Measurements from ENCODE around the gene MRTO4.
"Not testable (repeated sequence)": the region's sequence is repeated elsewhere in the genome, so short reads cannot be mapped to it uniquely, and the experiment has no call there.

MRTO4 gene

DNA sequence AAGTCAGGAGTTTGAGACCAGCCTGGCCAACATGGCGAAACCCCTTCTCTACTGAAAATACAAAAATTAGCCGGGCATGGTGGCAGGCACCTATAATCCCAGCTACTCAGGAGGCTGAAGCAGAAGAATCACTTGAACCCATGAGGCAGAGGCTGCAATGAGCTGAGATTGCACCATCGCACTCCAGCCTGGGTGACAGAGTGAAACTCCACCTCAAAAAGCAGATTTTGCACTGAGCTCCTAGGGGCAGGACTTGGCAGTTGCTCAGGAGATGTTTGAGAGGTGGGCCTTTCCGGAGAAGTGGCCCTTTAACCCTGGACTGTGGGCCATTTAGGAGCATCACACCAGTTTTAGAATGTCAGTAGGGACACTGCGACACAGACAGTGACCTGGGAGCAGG lies 4.7 kb downstream of the MRTO4 start:
- not testable (repeated sequence) for H3K4me3 ChIP-seq (ENCODE audit: low read length in 2 of 2); H3K9me3 ChIP-seq (ENCODE audit: control insufficient read depth in 2 of 2, low read length in 2 of 2); H3K27ac ChIP-seq (ENCODE audit: low read length); H3K27me3 ChIP-seq (ENCODE audit: control insufficient read depth in 1 of 2, insufficient read depth in 2 of 2, low read length in 2 of 2); H3K9ac ChIP-seq (ENCODE audit: low read length in 2 of 2)
- Histone ChIP-seq H3K36me3 (ENCODE audit: control insufficient read depth in 2 of 2, insufficient read depth in 2 of 2, low read length in 2 of 2) (peaks cover 19 to 29% of the 10 kb centered on the region in 2 donors), H3K4me1 (ENCODE audit: control insufficient read depth, insufficient read depth, low read length) (peaks cover 20% of the 10 kb centered on the region)

DNA sequence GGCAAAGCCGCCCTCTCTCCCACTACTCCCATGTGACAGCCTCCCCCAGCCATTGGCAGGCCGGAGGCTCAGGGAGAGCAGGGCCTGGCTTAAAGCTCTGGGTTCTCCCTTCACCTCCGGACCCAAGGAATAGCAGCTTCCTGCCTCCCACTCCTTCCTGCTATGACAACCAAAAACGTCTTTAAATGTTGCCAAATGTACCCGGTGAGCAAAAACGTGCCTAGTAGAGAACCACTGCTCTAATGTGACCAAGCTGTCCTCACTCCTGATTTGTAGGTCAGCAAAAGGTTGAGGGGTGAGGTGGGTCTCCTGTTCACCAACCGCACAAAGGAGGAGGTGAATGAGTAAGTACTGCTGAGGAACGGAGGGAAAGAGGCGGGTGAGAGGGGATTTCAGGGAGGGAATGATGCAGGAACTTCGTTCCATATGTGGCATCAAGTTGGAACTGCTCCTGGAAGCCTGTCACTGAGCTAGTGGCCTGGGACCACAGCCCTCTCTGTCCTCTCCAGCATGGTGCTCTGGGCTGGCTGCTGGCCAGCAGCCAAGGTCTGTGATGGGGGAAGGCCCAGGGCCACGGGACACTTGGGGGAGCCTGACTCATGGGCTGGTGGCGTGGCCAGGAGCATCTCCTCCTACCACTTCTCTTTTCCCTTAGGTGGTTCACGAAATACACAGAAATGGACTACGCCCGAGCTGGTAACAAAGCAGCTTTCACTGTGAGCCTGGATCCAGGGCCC lies 5.7 kb downstream of the MRTO4 start:
- Histone ChIP-seq H3K9ac (ENCODE audit: low read length in 2 of 2) (no peak overlapping the region), H3K4me3 (ENCODE audit: low read length in 2 of 2) (no peak overlapping the region), H3K27me3 (ENCODE audit: control insufficient read depth in 1 of 2, insufficient read depth in 2 of 2, low read length in 2 of 2) (no peaks in the 10 kb centered on the region), H3K27ac (ENCODE audit: low read length) (no peak overlapping the region), H3K4me1 (ENCODE audit: control insufficient read depth, insufficient read depth, low read length) (peaks cover 14% of the 10 kb centered on the region), H3K9me3 (ENCODE audit: control insufficient read depth in 2 of 2, low read length in 2 of 2) (no peaks in the 10 kb centered on the region), H3K36me3 (ENCODE audit: control insufficient read depth in 2 of 2, insufficient read depth in 2 of 2, low read length in 2 of 2) (peaks cover 19 to 29% of the 10 kb centered on the region in 2 donors)

GRCh38 chr1:19258353-19258752 lies 6.7 kb downstream of the MRTO4 start:
- Histone ChIP-seq H3K9me3 (ENCODE audit: control insufficient read depth in 2 of 2, low read length in 2 of 2) (no peaks in the 10 kb centered on the region), H3K36me3 (ENCODE audit: control insufficient read depth in 2 of 2, insufficient read depth in 2 of 2, low read length in 2 of 2) (peaks cover 19 to 29% of the 10 kb centered on the region in 2 donors), H3K27me3 (ENCODE audit: control insufficient read depth in 1 of 2, insufficient read depth in 2 of 2, low read length in 2 of 2) (no peaks in the 10 kb centered on the region), H3K9ac (ENCODE audit: low read length in 2 of 2) (no peak overlapping the region), H3K4me3 (ENCODE audit: low read length in 2 of 2) (no peak overlapping the region), H3K27ac (ENCODE audit: low read length) (no peak overlapping the region), H3K4me1 (ENCODE audit: control insufficient read depth, insufficient read depth, low read length) (peaks cover 4% of the 10 kb centered on the region)

- Histone ChIP-seq H3K9ac (ENCODE audit: low read length in 2 of 2) (no peak overlapping the region), H3K4me1 (ENCODE audit: control insufficient read depth, insufficient read depth, low read length) (no peaks in the 10 kb centered on the region), H3K4me3 (ENCODE audit: low read length in 2 of 2) (no peak overlapping the region), H3K36me3 (ENCODE audit: control insufficient read depth in 2 of 2, insufficient read depth in 2 of 2, low read length in 2 of 2) (peaks cover 19 to 29% of the 10 kb centered on the region in 2 donors), H3K9me3 (ENCODE audit: control insufficient read depth in 2 of 2, low read length in 2 of 2) (no peaks in the 10 kb centered on the region), H3K27ac (ENCODE audit: low read length) (no peak overlapping the region), H3K27me3 (ENCODE audit: control insufficient read depth in 1 of 2, insufficient read depth in 2 of 2, low read length in 2 of 2) (no peaks in the 10 kb centered on the region)
Measured at GRCh38 chr1:19260211-19261138, 8.9 kb downstream of the MRTO4 start.

DNA sequence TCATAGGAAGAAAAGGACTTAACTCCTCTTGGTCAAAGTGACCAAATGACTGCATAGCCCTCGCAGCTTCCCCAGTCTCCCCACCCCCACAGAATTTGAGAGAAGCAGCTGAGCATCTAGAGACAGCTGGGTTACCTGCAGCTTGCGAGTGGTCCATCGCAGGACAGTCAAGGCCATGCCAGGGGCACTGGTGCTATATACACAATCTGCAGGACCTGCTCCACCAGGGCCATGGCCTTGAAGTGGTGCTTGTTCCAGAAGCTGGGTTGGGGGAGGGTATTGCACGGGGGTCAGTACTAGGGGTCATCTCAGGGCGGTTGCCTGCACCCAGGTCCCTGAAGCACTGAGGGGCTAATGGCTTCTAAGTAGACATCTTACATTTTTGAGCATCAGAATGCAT lies 10.4 kb downstream of the MRTO4 start:
- Histone ChIP-seq H3K9ac (ENCODE audit: low read length in 2 of 2) (no peak overlapping the region), H3K27me3 (ENCODE audit: control insufficient read depth in 1 of 2, insufficient read depth in 2 of 2, low read length in 2 of 2) (no peaks in the 10 kb centered on the region), H3K4me3 (ENCODE audit: low read length in 2 of 2) (no peak overlapping the region), H3K9me3 (ENCODE audit: control insufficient read depth in 2 of 2, low read length in 2 of 2) (no peaks in the 10 kb centered on the region), H3K4me1 (ENCODE audit: control insufficient read depth, insufficient read depth, low read length) (no peaks in the 10 kb centered on the region), H3K27ac (ENCODE audit: low read length) (no peak overlapping the region), H3K36me3 (ENCODE audit: control insufficient read depth in 2 of 2, insufficient read depth in 2 of 2, low read length in 2 of 2) (peaks cover 19 to 20% of the 10 kb centered on the region in 2 donors)

GRCh38 chr1:19262744-19263143 lies 11.1 kb downstream of the MRTO4 start:
- Histone ChIP-seq H3K4me3 (ENCODE audit: low read length in 2 of 2) (no peak overlapping the region), H3K27ac (ENCODE audit: low read length) (no peak overlapping the region), H3K9me3 (ENCODE audit: control insufficient read depth in 2 of 2, low read length in 2 of 2) (no peaks in the 10 kb centered on the region), H3K36me3 (ENCODE audit: control insufficient read depth in 2 of 2, insufficient read depth in 2 of 2, low read length in 2 of 2) (peaks cover 14% of the 10 kb centered on the region in 2 donors), H3K4me1 (ENCODE audit: control insufficient read depth, insufficient read depth, low read length) (no peaks in the 10 kb centered on the region), H3K9ac (ENCODE audit: low read length in 2 of 2) (no peak overlapping the region), H3K27me3 (ENCODE audit: control insufficient read depth in 1 of 2, insufficient read depth in 2 of 2, low read length in 2 of 2) (no peaks in the 10 kb centered on the region)

GRCh38 chr1:19268445-19268844 lies 16.8 kb downstream of the MRTO4 start:
- no peak overlapping the region for H3K4me3 ChIP-seq (ENCODE audit: low read length in 2 of 2)

GRCh38 chr1:19269427-19270342 lies 18.1 kb downstream of the MRTO4 start:
- H3K36me3 ChIP-seq (ENCODE audit: control insufficient read depth in 2 of 2, insufficient read depth in 2 of 2, low read length in 2 of 2); H3K9me3 ChIP-seq (ENCODE audit: control insufficient read depth in 2 of 2, low read length in 2 of 2); H3K4me3 ChIP-seq (ENCODE audit: low read length in 2 of 2); H3K27ac ChIP-seq (ENCODE audit: low read length); H3K27me3 ChIP-seq (ENCODE audit: control insufficient read depth in 1 of 2, insufficient read depth in 2 of 2, low read length in 2 of 2); H3K9ac ChIP-seq (ENCODE audit: low read length in 2 of 2); H3K4me1 ChIP-seq (ENCODE audit: control insufficient read depth, insufficient read depth, low read length): not testable (repeated sequence)

More at GRCh38 chr1:19268445-19268844, 16.8 kb downstream of the MRTO4 start:
- H3K9me3 ChIP-seq (ENCODE audit: control insufficient read depth in 2 of 2, low read length in 2 of 2) = no peaks in the 10 kb centered on the region
- H3K4me1 ChIP-seq (ENCODE audit: control insufficient read depth, insufficient read depth, low read length) = no peaks in the 10 kb centered on the region
- no peak overlapping the region for H3K9ac ChIP-seq (ENCODE audit: low read length in 2 of 2)
- peaks cover 0 to 2% of the 10 kb centered on the region in 2 donors for H3K27me3 ChIP-seq (ENCODE audit: control insufficient read depth in 1 of 2, insufficient read depth in 2 of 2, low read length in 2 of 2)
- H3K36me3 ChIP-seq (ENCODE audit: control insufficient read depth in 2 of 2, insufficient read depth in 2 of 2, low read length in 2 of 2) = no peaks in the 10 kb centered on the region
- H3K27ac ChIP-seq (ENCODE audit: low read length) = no peak overlapping the region

DNA sequence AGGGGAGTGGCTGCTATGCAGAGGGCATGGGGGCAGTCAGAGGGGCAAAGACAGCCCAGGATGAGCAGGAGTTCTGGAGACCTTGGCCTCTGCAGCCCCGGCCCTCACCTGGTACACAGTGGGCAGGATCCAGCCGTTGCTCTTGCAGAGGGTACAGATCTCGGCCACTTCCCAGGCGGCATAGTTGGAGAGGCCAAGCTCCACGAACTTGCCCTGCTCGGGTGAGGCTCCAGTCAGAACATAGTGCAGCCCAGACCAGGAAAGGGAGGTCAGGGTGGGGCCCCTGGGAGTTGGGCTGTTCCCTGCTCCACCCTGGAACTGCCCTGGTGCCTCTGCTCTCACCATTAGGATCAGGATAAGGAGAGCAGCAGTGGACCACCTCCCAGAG lies 18.7 kb downstream of the MRTO4 start:
- not testable (repeated sequence) for H3K9me3 ChIP-seq (ENCODE audit: control insufficient read depth in 2 of 2, low read length in 2 of 2); H3K27me3 ChIP-seq (ENCODE audit: control insufficient read depth in 1 of 2, insufficient read depth in 2 of 2, low read length in 2 of 2); H3K4me3 ChIP-seq (ENCODE audit: low read length in 2 of 2); H3K4me1 ChIP-seq (ENCODE audit: control insufficient read depth, insufficient read depth, low read length); H3K36me3 ChIP-seq (ENCODE audit: control insufficient read depth in 2 of 2, insufficient read depth in 2 of 2, low read length in 2 of 2); H3K27ac ChIP-seq (ENCODE audit: low read length); H3K9ac ChIP-seq (ENCODE audit: low read length in 2 of 2)

DNA sequence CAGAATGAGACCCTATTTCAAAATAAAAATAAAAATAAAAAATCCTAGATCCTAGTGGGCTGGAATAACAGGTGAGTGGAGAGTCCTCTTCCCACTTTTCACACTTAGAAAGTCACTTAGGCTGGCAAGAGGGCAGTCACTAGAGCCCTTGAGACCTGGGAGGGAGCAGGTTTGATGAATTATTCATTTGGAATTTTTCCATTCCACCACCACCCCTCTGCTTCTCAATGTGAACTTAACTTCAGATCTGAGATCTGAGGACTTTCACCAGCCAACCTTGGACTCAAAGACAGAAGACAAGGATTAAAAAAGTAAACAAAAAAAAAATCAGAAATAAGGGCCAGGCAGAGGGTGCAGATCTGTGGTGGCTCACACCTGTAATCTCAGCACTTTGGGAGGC lies 20.5 kb downstream of the MRTO4 start:
- Histone ChIP-seq H3K4me3 (ENCODE audit: low read length in 2 of 2) (no peak overlapping the region), H3K36me3 (ENCODE audit: control insufficient read depth in 2 of 2, insufficient read depth in 2 of 2, low read length in 2 of 2) (no peaks in the 10 kb centered on the region), H3K27ac (ENCODE audit: low read length) (no peak overlapping the region), H3K27me3 (ENCODE audit: control insufficient read depth in 1 of 2, insufficient read depth in 2 of 2, low read length in 2 of 2) (peaks cover 4% of the 10 kb centered on the region in 2 donors), H3K9me3 (ENCODE audit: control insufficient read depth in 2 of 2, low read length in 2 of 2) (peaks cover 0 to 3% of the 10 kb centered on the region in 2 donors), H3K9ac (ENCODE audit: low read length in 2 of 2) (no peak overlapping the region), H3K4me1 (ENCODE audit: control insufficient read depth, insufficient read depth, low read length) (no peaks in the 10 kb centered on the region)

Measured in stomach smooth muscle (tissue), 2 donors.